NB4 (cell line): Measurements from ENCODE around the gene IGSF9B.

Experiments
- CTCF ChIP-seq: IDR thresholded peaks from one replicate; pipeline ENCODE4 v1.5.1; 2012; ENCODE audit warnings: low read depth, low read length
- POLR2A ChIP-seq: IDR thresholded peaks from 2 replicates; pipeline ENCODE4 v1.6.1; 2011; ENCODE audit warnings: mild to moderate bottlenecking; ENCODE audit not compliant: insufficient read length; ENCODE audit errors: extremely low read depth

GRCh38 chr11:133971881-133972280, 15.1 kb upstream of the IGSF9B start:
- TF ChIP-seq CTCF (no peak), POLR2A (no peak)
